Heart left ventricle (tissue), 16 donors: ENCODE results near the gene SERPINA6. TPM values are rescaled to one million over a fixed set of nuclear protein-coding genes. Genes with fewer than 3 reads are reported as not detected.

Source experiments
- ATAC-seq, 4 donors: fragments of 200-7000 bp; cut with Tn5 transposase; one replicate each; pipeline ENCODE4 v1.9.1; 2020 to 2022; ENCODE audit warnings: moderate library complexity in 4 of 4, mild to moderate bottlenecking in 3 of 4, moderate number of reproducible peaks in 1 of 4
- DNase-seq, 5 donors: peaks; one replicate each; pipeline ENCODE4 v3.0.0-alpha.2; 2020
- H3K27ac ChIP-seq, 12 donors: fragments of 200-600 bp; sonication (generic) in 4 of 12; one replicate each; pipeline versions ENCODE4 v1.5.0 to v1.8.0; 2016 to 2022; ENCODE audit warnings: mild to moderate bottlenecking in 2 of 12
- H3K27me3 ChIP-seq, 9 donors: fragments of 200-600 bp; sonication (generic) in 2 of 9; one replicate each; pipeline versions ENCODE4 v1.5.1 to v1.8.0; 2016 to 2022; ENCODE audit warnings: mild to moderate bottlenecking in 3 of 9
- H3K36me3 ChIP-seq, 9 donors: fragments of 200-600 bp; sonication (generic) in 2 of 9; one replicate each; pipeline versions ENCODE4 v1.5.0 to v1.8.0; 2018 to 2022; ENCODE audit warnings: mild to moderate bottlenecking in 2 of 9
- H3K4me1 ChIP-seq, 12 donors: fragments of 200-600 bp; sonication (generic) in 4 of 12; one replicate each; pipeline versions ENCODE4 v1.5.0 to v1.8.0; 2016 to 2022; ENCODE audit warnings: mild to moderate bottlenecking in 3 of 12
- H3K4me3 ChIP-seq, 12 donors: fragments of 200-600 bp; sonication (generic) in 4 of 12; one replicate each; pipeline versions ENCODE4 v1.5.0 to v1.8.0; 2017 to 2022; ENCODE audit warnings: mild to moderate bottlenecking in 9 of 12, moderate library complexity in 4 of 12
- H3K9me3 ChIP-seq, 12 donors: fragments of 200-600 bp; sonication (generic) in 4 of 12; one replicate each; pipeline versions ENCODE4 v1.5.0 to v1.8.0; 2016 to 2022; ENCODE audit warnings: mild to moderate bottlenecking in 1 of 12
- POLR2A ChIP-seq, 2 donors: fragments of 450-650 bp; IDR thresholded peaks; one replicate each; pipeline ENCODE4 v1.6.1; 2017; ENCODE audit warnings: antibody characterized with exemption in 2 of 2, mild to moderate bottlenecking in 2 of 2, moderate library complexity in 2 of 2
- WGBS, 4 donors: extraction: QIAGEN DNeasy Blood & Tissue Kit in 2 of 4; methylation state at CpG; one replicate each; pipeline versions ENCODE4 v1.1.5 to v1.1.7; 2013 to 2018; 5-methylcytosine and 5-hydroxymethylcytosine counted together
- intact Hi-C, 10 donors: fragments of 100-400 bp; cut with DNase I; formaldehyde crosslinking; loops; one replicate each; pipeline versions ENCODE4 v1.11.1 to v1.14.2; 2022
- polyA plus RNA-seq, 2 donors: library from polyadenylated mRNA; stranded (reverse); fragments of 200-250 nt; gene quantifications; one replicate each; pipeline ENCODE4 v1.2.3, GENCODE V29; 2013
- total RNA-seq, 9 donors: library from RNA; depleted of rRNA in 2 of 9; stranded (reverse); fragments of >200 nt in 2 of 9; fragmentation: NEBNext Ultra II Directional in 3 of 9; extraction: Animal tissue kit (Norgen Biotek cat#: 25700) in 3 of 9; gene quantifications; one replicate each; pipeline versions ENCODE4 v1.1.0 to v1.2.4, GENCODE V29; 2016 to 2023
- TF ChIP-seq, protein P1 (sequence below), 12 donors: fragments of 200-600 bp; sonication (generic) in 4 of 12; IDR thresholded peaks; one replicate each; pipeline versions ENCODE4 v1.5.0 to v1.8.0; 2018 to 2022; ENCODE audit warnings: antibody characterized with exemption in 12 of 12, mild to moderate bottlenecking in 5 of 12
- donor health status: ischemic (EF 13 %, LVEDD 7.1; RV severe dilation, severe dysfunction).
- donor health status: healthy with polysubstance abuse.
- donor health status: DM: no; HTN: yes; CAD: no.
- donor health status: DM: no; HTN: no; CAD: no.
- donor health status: ischemic (EF 25% LVEDD 6.9; RV normal size, moderate dysfunction).
- donor health status: ischemic (EF 25% LVEDD 5.7; RV mildly dilated, moderate dysfunction).
- donor health status: healthy.
- donor health status: DM: yes; HTN: yes; CAD: no.
- donor health status: ischemic (EF 35%, LVEDD 5.7; RV mildly dilated, moderate dysfunction).
- donor health status: nonischemic (EF 11% LVEDD 7.7; RV severe dilation, severe dysfunction).
- donor health status: DM: yes; HTN: yes; CAD: no.
- donor health status: PGD.
- donor health status: ischemic (EF 29% LVEDD 5.4; RV normal size, mild dysfunction).
- donor health status: nonischemic (EF 23%, LVEDD 6.1; RV moderate dilation, normal function).

The SERPINA6 gene
- total and polyA plus RNA-seq, 11 donors, result not detected

DNA sequence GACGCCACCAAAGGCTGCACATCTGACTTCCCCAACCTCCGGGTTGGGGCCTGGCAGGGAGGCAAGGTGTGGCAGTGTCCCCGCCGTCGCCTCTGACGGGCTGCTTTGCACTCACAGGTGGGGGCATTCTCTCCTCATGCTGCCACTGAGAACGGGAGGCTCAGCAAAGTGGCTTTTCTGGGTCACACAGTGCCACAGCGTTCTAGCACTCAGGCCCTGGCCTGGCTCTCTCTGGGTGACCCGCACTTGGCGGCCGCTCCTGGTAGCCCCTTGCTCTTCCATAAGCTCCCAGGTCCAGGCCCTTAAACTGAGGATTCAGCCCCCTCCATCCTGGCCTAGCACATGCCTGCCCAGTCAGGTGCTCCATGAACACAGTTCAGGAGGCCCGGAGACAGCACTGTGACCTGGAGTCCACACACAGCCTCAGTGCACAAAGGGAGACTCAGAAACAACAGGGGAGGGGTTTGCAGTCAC lies 40.1 kb upstream of the SERPINA6 start:
- no peak for DNase-seq
- 72 to 88% (median 79%) methylated on average over 6 to 12 of the region's 12 CpGs for WGBS, 4 donors
- Histone ChIP-seq H3K9me3 (no peaks in the 10 kb centered on the region), H3K27ac (no peak overlapping the region), H3K4me1 (no peaks in the 10 kb centered on the region), H3K27me3 (peaks cover 0 to 7% (median 0%) of the 10 kb centered on the region in 9 donors), H3K36me3 (no peaks in the 10 kb centered on the region), H3K4me3 (no peak overlapping the region)
- intact Hi-C loops, result loop anchor here in 1 of 10 donors (1.0 kb wide), 1 partner anchor 17 kb away; no protein-coding TSS in a partner anchor
- ATAC-seq, result peak in 1 of 4 donors; percentile 7
- no peak for TF ChIP-seq POLR2A (IDR thresholded peaks at IDR 0.05)
- TF ChIP-seq, protein P1, sequence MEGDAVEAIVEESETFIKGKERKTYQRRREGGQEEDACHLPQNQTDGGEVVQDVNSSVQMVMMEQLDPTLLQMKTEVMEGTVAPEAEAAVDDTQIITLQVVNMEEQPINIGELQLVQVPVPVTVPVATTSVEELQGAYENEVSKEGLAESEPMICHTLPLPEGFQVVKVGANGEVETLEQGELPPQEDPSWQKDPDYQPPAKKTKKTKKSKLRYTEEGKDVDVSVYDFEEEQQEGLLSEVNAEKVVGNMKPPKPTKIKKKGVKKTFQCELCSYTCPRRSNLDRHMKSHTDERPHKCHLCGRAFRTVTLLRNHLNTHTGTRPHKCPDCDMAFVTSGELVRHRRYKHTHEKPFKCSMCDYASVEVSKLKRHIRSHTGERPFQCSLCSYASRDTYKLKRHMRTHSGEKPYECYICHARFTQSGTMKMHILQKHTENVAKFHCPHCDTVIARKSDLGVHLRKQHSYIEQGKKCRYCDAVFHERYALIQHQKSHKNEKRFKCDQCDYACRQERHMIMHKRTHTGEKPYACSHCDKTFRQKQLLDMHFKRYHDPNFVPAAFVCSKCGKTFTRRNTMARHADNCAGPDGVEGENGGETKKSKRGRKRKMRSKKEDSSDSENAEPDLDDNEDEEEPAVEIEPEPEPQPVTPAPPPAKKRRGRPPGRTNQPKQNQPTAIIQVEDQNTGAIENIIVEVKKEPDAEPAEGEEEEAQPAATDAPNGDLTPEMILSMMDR (IDR thresholded peaks at IDR 0.05), result no peak

DNA sequence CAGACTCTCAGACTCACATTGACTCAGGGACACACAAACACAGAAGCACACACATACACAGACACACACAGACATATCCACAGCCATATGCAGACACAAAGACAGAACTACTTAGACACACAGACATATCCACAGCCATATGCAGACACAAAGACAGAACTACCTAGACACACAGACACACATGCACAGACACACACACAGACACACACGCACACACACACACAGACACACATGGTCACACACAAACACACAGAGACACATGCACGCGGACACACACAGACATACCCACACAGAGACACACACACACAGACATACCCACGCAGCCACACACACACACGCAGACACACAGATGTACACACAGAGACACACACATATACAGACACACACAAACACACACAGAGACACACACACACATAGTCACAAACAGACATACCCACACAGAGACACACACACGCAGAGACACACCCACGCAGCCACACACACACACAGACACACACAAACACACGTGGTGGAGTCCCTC lies 39.5 kb upstream of the SERPINA6 start:
- no peaks in the 10 kb centered on the region for H3K36me3 ChIP-seq
- no peak overlapping the region for H3K27ac ChIP-seq
- 69 to 79% (median 77%) methylated on average over 8 of the region's 8 CpGs for WGBS, 4 donors
- ATAC-seq, result no peak
- no peak for DNase-seq
- no peak overlapping the region for H3K4me3 ChIP-seq
- H3K27me3 ChIP-seq, result peaks cover 0 to 11% (median 0%) of the 10 kb centered on the region in 9 donors
- intact Hi-C loops, result loop anchor here in 1 of 10 donors (1.0 kb wide), 1 partner anchor 18 kb away; no protein-coding TSS in a partner anchor
- no peaks in the 10 kb centered on the region for H3K4me1 ChIP-seq
- H3K9me3 ChIP-seq, result no peaks in the 10 kb centered on the region
- TF ChIP-seq, protein P1 (IDR thresholded peaks at IDR 0.05), result no peak
- no peak for TF ChIP-seq POLR2A (IDR thresholded peaks at IDR 0.05)

- 84 to 87% (median 87%) methylated on average over 6 of the region's 7 CpGs; no CpG with 5 or more reads in 1 of the 4 donors for WGBS, 4 donors
- no peak for DNase-seq
- ATAC-seq, result no peak
- no peaks in the 10 kb centered on the region for H3K4me1 ChIP-seq
- no peaks in the 10 kb centered on the region for H3K36me3 ChIP-seq
- no peak overlapping the region for H3K27ac ChIP-seq
- TF ChIP-seq, protein P1 (IDR thresholded peaks at IDR 0.05), result no peak
- no peak for TF ChIP-seq POLR2A (IDR thresholded peaks at IDR 0.05)
- peaks cover 0 to 11% (median 0%) of the 10 kb centered on the region in 9 donors for H3K27me3 ChIP-seq
- H3K4me3 ChIP-seq, result no peak overlapping the region
- intact Hi-C loops, result no loop called here
- H3K9me3 ChIP-seq, result no peaks in the 10 kb centered on the region
Observed at GRCh38 chr14:94361682-94362081, 38.5 kb upstream of the SERPINA6 start.

- H3K9me3 ChIP-seq, result no peaks in the 10 kb centered on the region
- ATAC-seq (no peak), DNase-seq (no peak)
- H3K4me1 ChIP-seq, result no peaks in the 10 kb centered on the region
- intact Hi-C loops, result no loop called here
- H3K36me3 ChIP-seq, result no peaks in the 10 kb centered on the region
- no peak overlapping the region for H3K4me3 ChIP-seq
- TF ChIP-seq POLR2A (IDR thresholded peaks at IDR 0.05), result no peak
- TF ChIP-seq, protein P1 (IDR thresholded peaks at IDR 0.05), result no peak
- 48 to 70% (median 61%) methylated on average over 3 to 7 of the region's 7 CpGs for WGBS, 4 donors
- peaks cover 0 to 14% (median 3%) of the 10 kb centered on the region in 9 donors for H3K27me3 ChIP-seq
- H3K27ac ChIP-seq, result no peak overlapping the region
Observed at GRCh38 chr14:94360945-94361565, 37.9 kb upstream of the SERPINA6 start.
